SK-N-MC (cell line): ENCODE data around the gene GPR176.

Experiments
- EZH2 ChIP-seq: fragments of 200-600 bp; sonication (generic); IDR thresholded peaks from one replicate; pipeline ENCODE4 v1.6.1; 2017; ENCODE audit warnings: antibody characterized with exemption
- FOXP2 ChIP-seq: optimal IDR thresholded peaks from 2 replicates; pipeline ENCODE3; 2011; ENCODE audit warnings: mild to moderate bottlenecking, moderate library complexity; ENCODE audit not compliant: insufficient read depth; ENCODE audit errors: extremely low read length, control extremely low read depth
- POLR2AphosphoS5 ChIP-seq: IDR thresholded peaks from 2 replicates; pipeline ENCODE4 v1.6.1; 2012; ENCODE audit warnings: mild to moderate bottlenecking, low read depth, low read length, borderline replicate concordance

GRCh38 chr15:39837454-39837853 is 82.6 kb downstream of the GPR176 start:
- TF ChIP-seq EZH2 (no peak), POLR2AphosphoS5 (no peak), FOXP2 (no peak)
